ENCODE measurements around the gene CABP4. TPM values are rescaled to one million over a fixed set of nuclear protein-coding genes. Genes with fewer than 3 reads are reported as not detected.
"Not testable (repeated sequence)": the region's sequence is repeated elsewhere in the genome, so short reads cannot be mapped to it uniquely, and the experiment has no call there.

Gene CABP4
- total RNA-seq, 1 donor from 2014 or later: 0.52 TPM

DNA sequence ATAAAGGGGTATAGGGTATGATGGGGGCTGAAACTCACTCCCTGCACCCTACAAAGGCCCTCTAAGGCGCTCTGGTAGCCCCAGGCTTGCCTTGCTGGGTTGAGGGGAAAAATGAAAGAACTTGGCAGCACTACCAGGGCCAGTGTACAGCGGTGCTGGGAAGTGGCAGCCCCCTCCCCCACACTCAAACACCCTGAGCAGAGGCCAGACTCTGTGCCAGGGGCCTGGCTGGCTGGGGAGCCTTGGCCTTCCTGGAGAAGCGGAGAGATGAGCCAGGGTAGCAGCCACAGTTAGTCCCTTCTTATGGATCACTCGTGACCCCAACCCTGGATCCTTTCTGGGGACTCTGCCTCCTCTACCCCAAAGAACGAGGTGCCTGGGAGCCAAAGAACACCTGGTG is 11.2 kb downstream of the CABP4 start:
- no peak overlapping the region for H3K4me3 ChIP-seq (ENCODE audit: low read length in 3 of 3)

GRCh38 chr11:67466962-67467771 is 12.0 kb downstream of the CABP4 start:
- Histone ChIP-seq H3K27ac (ENCODE audit: low read depth, low read length) (no peak overlapping the region), H3K9me3 (ENCODE audit: control insufficient read depth in 3 of 3, low read length in 3 of 3) (no peaks in the 10 kb centered on the region), H3K36me3 (ENCODE audit: control insufficient read depth in 3 of 3, insufficient read depth in 3 of 3, low read length in 3 of 3) (peaks cover 0 to 2% (median 0%) of the 10 kb centered on the region in 3 donors), H3K27me3 (ENCODE audit: control insufficient read depth in 3 of 3, insufficient read depth in 3 of 3, low read length in 3 of 3) (no peaks in the 10 kb centered on the region), H3K9ac (ENCODE audit: low read depth in 1 of 3, low read length in 3 of 3) (peak overlapping the region in 1 of 3 donors; percentile 33), H3K4me1 (ENCODE audit: control insufficient read depth in 3 of 3, insufficient read depth in 3 of 3, low read length in 3 of 3) (peaks cover 19 to 28% (median 21%) of the 10 kb centered on the region in 3 donors), H3K4me3 (ENCODE audit: low read length in 3 of 3) (no peak overlapping the region)

More for the DNA sequence above, 11.2 kb downstream of the CABP4 start:
- Histone ChIP-seq H3K27ac (ENCODE audit: low read depth, low read length) (no peak overlapping the region), H3K27me3 (ENCODE audit: control insufficient read depth in 3 of 3, insufficient read depth in 3 of 3, low read length in 3 of 3) (no peaks in the 10 kb centered on the region), H3K4me1 (ENCODE audit: control insufficient read depth in 3 of 3, insufficient read depth in 3 of 3, low read length in 3 of 3) (peaks cover 19 to 28% (median 21%) of the 10 kb centered on the region in 3 donors), H3K9me3 (ENCODE audit: control insufficient read depth in 3 of 3, low read length in 3 of 3) (no peaks in the 10 kb centered on the region), H3K36me3 (ENCODE audit: control insufficient read depth in 3 of 3, insufficient read depth in 3 of 3, low read length in 3 of 3) (peaks cover 0 to 2% (median 0%) of the 10 kb centered on the region in 3 donors), H3K9ac (ENCODE audit: low read depth in 1 of 3, low read length in 3 of 3) (no peak overlapping the region)

GRCh38 chr11:67468056-67468455 is 12.9 kb downstream of the CABP4 start:
- peak overlapping the region; percentile 10 to 85 (median 83) for H3K9ac ChIP-seq (ENCODE audit: low read depth in 1 of 3, low read length in 3 of 3)
- peak overlapping the region; percentile 71 to 84 (median 84) for H3K4me3 ChIP-seq (ENCODE audit: low read length in 3 of 3)
- H3K9me3 ChIP-seq (ENCODE audit: control insufficient read depth in 3 of 3, low read length in 3 of 3): no peaks in the 10 kb centered on the region
- H3K36me3 ChIP-seq (ENCODE audit: control insufficient read depth in 3 of 3, insufficient read depth in 3 of 3, low read length in 3 of 3): peaks cover 0 to 2% (median 0%) of the 10 kb centered on the region in 3 donors
- H3K27me3 ChIP-seq (ENCODE audit: control insufficient read depth in 3 of 3, insufficient read depth in 3 of 3, low read length in 3 of 3): no peaks in the 10 kb centered on the region
- peak overlapping the region; percentile 76 for H3K27ac ChIP-seq (ENCODE audit: low read depth, low read length)
- H3K4me1 ChIP-seq (ENCODE audit: control insufficient read depth in 3 of 3, insufficient read depth in 3 of 3, low read length in 3 of 3): peaks cover 19 to 28% (median 21%) of the 10 kb centered on the region in 3 donors

DNA sequence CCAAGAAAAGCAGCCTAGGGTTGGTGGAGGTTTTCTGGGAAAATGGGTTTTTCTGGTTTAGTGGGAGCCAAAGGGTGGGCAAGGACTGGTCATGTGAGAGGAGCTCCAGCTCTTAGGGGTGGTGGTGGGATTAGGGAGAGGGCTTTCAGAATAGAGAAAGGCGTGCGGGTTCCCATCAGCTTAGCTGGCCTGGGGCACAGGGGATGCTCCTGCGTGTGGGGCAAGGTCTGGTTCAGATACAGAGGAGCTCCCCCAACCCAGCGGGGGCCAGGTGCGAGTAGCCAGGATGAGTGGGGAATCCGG is 13.3 kb downstream of the CABP4 start:
- Histone ChIP-seq H3K27ac (ENCODE audit: low read depth, low read length) (peak overlapping the region; percentile 76), H3K27me3 (ENCODE audit: control insufficient read depth in 3 of 3, insufficient read depth in 3 of 3, low read length in 3 of 3) (peaks cover 0 to 2% (median 0%) of the 10 kb centered on the region in 3 donors), H3K9ac (ENCODE audit: low read depth in 1 of 3, low read length in 3 of 3) (peak overlapping the region; percentile 10 to 85 (median 83)), H3K4me1 (ENCODE audit: control insufficient read depth in 3 of 3, insufficient read depth in 3 of 3, low read length in 3 of 3) (peaks cover 19 to 28% (median 21%) of the 10 kb centered on the region in 3 donors), H3K4me3 (ENCODE audit: low read length in 3 of 3) (peak overlapping the region; percentile 71 to 84 (median 84)), H3K9me3 (ENCODE audit: control insufficient read depth in 3 of 3, low read length in 3 of 3) (no peaks in the 10 kb centered on the region), H3K36me3 (ENCODE audit: control insufficient read depth in 3 of 3, insufficient read depth in 3 of 3, low read length in 3 of 3) (peaks cover 0 to 2% (median 0%) of the 10 kb centered on the region in 3 donors)

DNA sequence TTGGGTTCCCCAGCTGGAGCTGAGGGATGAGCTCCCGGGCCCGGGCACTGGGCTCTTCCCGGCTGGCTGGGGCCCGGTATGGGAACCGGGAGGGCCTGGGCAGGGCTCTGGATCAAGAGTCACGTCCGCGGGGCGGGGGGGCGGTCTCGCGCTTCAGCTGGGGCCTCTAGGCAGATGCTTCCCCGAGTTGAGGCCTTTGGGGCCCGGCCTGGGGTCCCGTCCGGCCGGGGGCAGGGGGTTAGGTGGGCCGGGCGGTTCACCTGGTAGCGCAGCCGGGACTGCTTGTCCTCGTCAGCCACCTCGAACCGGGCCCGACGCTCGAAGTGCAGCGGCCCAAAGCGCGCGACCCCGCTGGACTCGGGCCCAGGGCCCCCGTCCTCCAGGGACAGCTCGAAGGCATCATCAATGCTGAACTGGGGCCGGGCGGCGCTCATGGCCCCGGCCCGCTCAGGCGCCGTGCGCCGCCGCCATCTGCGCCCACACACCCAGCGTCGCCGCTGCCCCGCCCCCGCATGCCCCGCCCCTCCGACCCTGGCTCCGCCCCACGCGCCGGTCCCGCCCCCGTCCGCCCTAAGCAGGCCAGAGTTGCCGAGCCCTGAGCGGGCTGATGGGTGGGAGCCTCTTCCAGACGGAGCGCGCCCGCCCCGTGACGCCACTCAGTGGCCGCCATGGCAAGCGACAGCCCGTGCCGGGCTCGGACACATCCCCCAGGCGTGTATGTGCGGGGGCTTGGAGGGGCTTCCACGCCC is 13.8 kb downstream of the CABP4 start, which contains the start of gene TMEM134:
TSS of gene TMEM134 (minus strand) at position 493 of the 749 bp plus-strand sequence. CDS start at position 434, 59 bp downstream.
- peaks cover 0 to 2% (median 0%) of the 10 kb centered on the region in 3 donors for H3K36me3 ChIP-seq (ENCODE audit: control insufficient read depth in 3 of 3, insufficient read depth in 3 of 3, low read length in 3 of 3)
- peak within 1 kb of the TSS; percentile 87 to 96 (median 95) for H3K9ac ChIP-seq (ENCODE audit: low read depth in 1 of 3, low read length in 3 of 3)
- H3K9me3 ChIP-seq (ENCODE audit: control insufficient read depth in 3 of 3, low read length in 3 of 3): no peaks in the 10 kb centered on the region
- peaks cover 16 to 24% (median 17%) of the 10 kb centered on the region in 3 donors for H3K4me1 ChIP-seq (ENCODE audit: control insufficient read depth in 3 of 3, insufficient read depth in 3 of 3, low read length in 3 of 3)
- H3K27ac ChIP-seq (ENCODE audit: low read depth, low read length): peak within 1 kb of the TSS; percentile 76
- H3K27me3 ChIP-seq (ENCODE audit: control insufficient read depth in 3 of 3, insufficient read depth in 3 of 3, low read length in 3 of 3): peaks cover 0 to 2% (median 0%) of the 10 kb centered on the region in 3 donors
- H3K4me3 ChIP-seq (ENCODE audit: low read length in 3 of 3): peak within 1 kb of the TSS; percentile 87 to 92 (median 88)

DNA sequence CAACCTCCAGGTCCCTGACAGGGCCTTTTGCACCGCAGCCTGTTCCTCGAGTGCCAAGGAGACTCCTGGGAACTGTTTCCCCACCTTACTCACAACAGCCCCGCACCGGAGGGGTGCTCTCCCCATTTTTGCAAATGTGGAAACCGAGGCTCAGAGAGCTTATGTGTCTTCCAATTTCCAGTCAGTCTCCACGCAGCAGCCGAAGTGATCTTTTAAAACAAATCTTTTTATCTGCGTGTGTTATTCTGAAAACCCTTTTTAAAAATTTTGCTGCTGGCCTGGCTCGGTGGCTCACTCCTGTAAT is 14.3 kb downstream of the CABP4 start:
- Histone ChIP-seq H3K4me3 (ENCODE audit: low read length in 3 of 3) (peak overlapping the region; percentile 87 to 92 (median 88)), H3K27me3 (ENCODE audit: control insufficient read depth in 3 of 3, insufficient read depth in 3 of 3, low read length in 3 of 3) (peaks cover 0 to 2% (median 0%) of the 10 kb centered on the region in 3 donors), H3K36me3 (ENCODE audit: control insufficient read depth in 3 of 3, insufficient read depth in 3 of 3, low read length in 3 of 3) (peaks cover 0 to 2% (median 0%) of the 10 kb centered on the region in 3 donors), H3K9me3 (ENCODE audit: control insufficient read depth in 3 of 3, low read length in 3 of 3) (no peaks in the 10 kb centered on the region), H3K27ac (ENCODE audit: low read depth, low read length) (peak overlapping the region; percentile 72), H3K4me1 (ENCODE audit: control insufficient read depth in 3 of 3, insufficient read depth in 3 of 3, low read length in 3 of 3) (peaks cover 12 to 19% (median 13%) of the 10 kb centered on the region in 3 donors), H3K9ac (ENCODE audit: low read depth in 1 of 3, low read length in 3 of 3) (peak overlapping the region; percentile 87 to 96 (median 95))

GRCh38 chr11:67470337-67471002 is 15.3 kb downstream of the CABP4 start:
- Histone ChIP-seq H3K36me3 (ENCODE audit: control insufficient read depth in 3 of 3, insufficient read depth in 3 of 3, low read length in 3 of 3) (peaks cover 0 to 2% (median 0%) of the 10 kb centered on the region in 3 donors), H3K9ac (ENCODE audit: low read depth in 1 of 3, low read length in 3 of 3) (no peak overlapping the region), H3K27ac (ENCODE audit: low read depth, low read length) (no peak overlapping the region), H3K4me1 (ENCODE audit: control insufficient read depth in 3 of 3, insufficient read depth in 3 of 3, low read length in 3 of 3) (peaks cover 9 to 13% (median 13%) of the 10 kb centered on the region in 3 donors), H3K4me3 (ENCODE audit: low read length in 3 of 3) (no peak overlapping the region), H3K9me3 (ENCODE audit: control insufficient read depth in 3 of 3, low read length in 3 of 3) (no peaks in the 10 kb centered on the region), H3K27me3 (ENCODE audit: control insufficient read depth in 3 of 3, insufficient read depth in 3 of 3, low read length in 3 of 3) (peaks cover 0 to 2% (median 0%) of the 10 kb centered on the region in 3 donors)

DNA sequence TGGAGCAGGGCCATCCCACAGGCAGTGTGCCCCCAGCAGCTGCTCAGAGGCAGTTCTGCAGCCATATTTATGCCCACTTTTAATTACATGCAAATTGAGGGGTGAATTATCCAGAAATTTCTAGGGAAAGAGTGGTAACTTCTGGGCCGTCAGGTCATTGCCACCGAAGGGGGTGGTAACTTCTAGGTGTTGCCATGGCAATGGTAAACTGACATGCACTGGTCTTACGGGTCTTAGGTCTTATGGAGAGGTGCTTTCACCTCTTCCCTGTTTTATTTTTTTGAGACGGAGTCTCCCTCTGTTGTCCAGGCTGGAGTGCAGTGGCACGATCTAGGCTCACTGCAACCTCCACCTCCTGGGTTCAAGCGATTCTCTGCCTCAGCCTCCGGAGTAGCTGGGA is 17.7 kb downstream of the CABP4 start:
- Histone ChIP-seq H3K36me3 (ENCODE audit: control insufficient read depth in 3 of 3, insufficient read depth in 3 of 3, low read length in 3 of 3) (no peaks in the 10 kb centered on the region), H3K4me3 (ENCODE audit: low read length in 3 of 3) (no peak overlapping the region), H3K27me3 (ENCODE audit: control insufficient read depth in 3 of 3, insufficient read depth in 3 of 3, low read length in 3 of 3) (peaks cover 0 to 2% (median 0%) of the 10 kb centered on the region in 3 donors), H3K27ac (ENCODE audit: low read depth, low read length) (no peak overlapping the region), H3K9ac (ENCODE audit: low read depth in 1 of 3, low read length in 3 of 3) (no peak overlapping the region), H3K4me1 (ENCODE audit: control insufficient read depth in 3 of 3, insufficient read depth in 3 of 3, low read length in 3 of 3) (peaks cover 7% of the 10 kb centered on the region in 3 donors), H3K9me3 (ENCODE audit: control insufficient read depth in 3 of 3, low read length in 3 of 3) (no peaks in the 10 kb centered on the region)

DNA sequence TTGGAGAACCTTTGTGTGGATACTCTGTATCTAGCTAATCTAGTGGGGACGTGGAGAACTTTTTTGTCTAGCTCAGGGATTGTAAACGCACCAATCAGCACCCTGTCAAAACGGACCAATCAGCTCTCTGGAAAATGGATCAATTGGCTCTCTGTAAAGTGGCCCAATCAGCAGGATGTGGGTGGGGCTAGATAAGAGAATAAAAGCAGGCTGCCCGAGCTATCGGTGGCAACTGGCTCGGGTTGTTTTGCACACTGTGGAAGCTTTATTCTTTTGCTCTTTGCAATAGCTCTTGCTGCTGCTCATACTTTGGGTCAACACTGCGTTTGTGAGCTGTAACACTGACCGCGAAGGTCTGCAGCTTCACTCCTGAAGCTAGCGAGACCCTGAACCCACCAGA is 21.5 kb downstream of the CABP4 start:
- not testable (repeated sequence) for H3K27me3 ChIP-seq (ENCODE audit: control insufficient read depth in 3 of 3, insufficient read depth in 3 of 3, low read length in 3 of 3); H3K4me3 ChIP-seq (ENCODE audit: low read length in 3 of 3); H3K27ac ChIP-seq (ENCODE audit: low read depth, low read length); H3K4me1 ChIP-seq (ENCODE audit: control insufficient read depth in 3 of 3, insufficient read depth in 3 of 3, low read length in 3 of 3); H3K9me3 ChIP-seq (ENCODE audit: control insufficient read depth in 3 of 3, low read length in 3 of 3); H3K36me3 ChIP-seq (ENCODE audit: control insufficient read depth in 3 of 3, insufficient read depth in 3 of 3, low read length in 3 of 3); H3K9ac ChIP-seq (ENCODE audit: low read depth in 1 of 3, low read length in 3 of 3)

All from skeletal muscle tissue (tissue), 4 donors.